Medulla oblongata (tissue), 1 donor: ENCODE measurements around the gene HERPUD2.

Source experiments
- DNase-seq: peaks from one replicate; pipeline ENCODE4 v3.0.0-alpha.2; 2015; ENCODE audit errors: extremely low spot score

The HERPUD2 gene, protein sequence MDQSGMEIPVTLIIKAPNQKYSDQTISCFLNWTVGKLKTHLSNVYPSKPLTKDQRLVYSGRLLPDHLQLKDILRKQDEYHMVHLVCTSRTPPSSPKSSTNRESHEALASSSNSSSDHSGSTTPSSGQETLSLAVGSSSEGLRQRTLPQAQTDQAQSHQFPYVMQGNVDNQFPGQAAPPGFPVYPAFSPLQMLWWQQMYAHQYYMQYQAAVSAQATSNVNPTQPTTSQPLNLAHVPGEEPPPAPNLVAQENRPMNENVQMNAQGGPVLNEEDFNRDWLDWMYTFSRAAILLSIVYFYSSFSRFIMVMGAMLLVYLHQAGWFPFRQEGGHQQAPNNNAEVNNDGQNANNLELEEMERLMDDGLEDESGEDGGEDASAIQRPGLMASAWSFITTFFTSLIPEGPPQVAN

DNA sequence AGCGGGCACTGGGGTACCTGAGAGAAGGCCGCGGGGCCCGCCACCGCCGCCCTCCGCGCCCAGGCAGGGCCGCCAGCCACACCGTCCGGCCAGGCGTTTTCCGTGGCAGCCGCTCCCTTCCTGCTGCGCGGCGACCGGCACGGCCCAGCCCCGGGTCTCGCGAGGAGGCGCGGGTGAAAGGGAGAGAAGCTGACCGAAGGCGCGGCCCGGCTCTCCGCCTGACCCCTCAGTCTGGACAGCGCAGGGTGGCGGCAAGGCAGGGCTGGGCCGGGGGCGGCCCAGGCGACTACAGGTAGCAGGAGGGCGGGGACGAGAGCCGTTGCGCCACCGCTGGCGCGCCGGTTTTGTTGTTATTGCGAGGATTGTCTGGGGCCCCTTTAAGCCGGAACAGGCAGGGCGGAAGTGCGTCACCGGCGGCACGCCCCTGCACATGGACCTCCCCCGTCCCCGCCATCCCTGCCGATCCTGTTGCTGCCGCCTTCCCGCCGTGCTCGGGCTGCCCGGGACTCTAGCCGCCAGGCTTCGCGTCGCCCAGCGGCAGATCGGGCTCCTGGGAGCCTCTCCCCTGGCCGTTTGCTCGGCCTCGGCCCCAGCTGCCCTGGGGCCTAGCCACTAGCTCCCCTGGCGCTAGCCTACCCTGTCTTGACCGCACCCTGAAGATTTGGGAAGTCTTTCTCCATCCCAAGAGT lies at the start of gene HERPUD2:
Gene HERPUD2, minus strand, starts transcription at position 352 of the 689 bp plus-strand sequence. CDS start 805 bp downstream, outside the sequence.
- DNase-seq, result peak; percentile 95

- no peak for DNase-seq
These were observed 44.0 kb upstream of the HERPUD2 start for GRCh38 chr7:35738889-35739288.

DNA sequence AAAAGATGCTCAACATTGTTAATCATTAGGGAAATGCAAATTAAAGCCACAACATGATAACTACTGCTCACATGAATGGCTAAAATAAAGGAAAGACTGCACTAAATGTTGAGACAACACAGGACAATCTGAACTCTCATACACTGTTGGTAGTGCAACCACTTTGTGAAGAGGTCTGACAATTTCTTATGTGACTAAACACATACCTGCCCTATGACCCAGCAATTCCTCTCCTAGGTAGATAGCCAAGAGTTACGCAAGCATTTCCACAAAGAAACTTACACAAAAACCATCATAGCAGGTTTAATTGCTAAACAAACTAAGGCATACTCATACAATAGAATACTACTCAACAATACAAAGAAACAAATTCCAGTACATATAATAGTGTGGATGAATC lies 41.8 kb upstream of the HERPUD2 start:
- no peak for DNase-seq

GRCh38 chr7:35735396-35735795 lies 40.5 kb upstream of the HERPUD2 start:
- DNase-seq, result peak; percentile 75

GRCh38 chr7:35734001-35734483 lies 39.1 kb upstream of the HERPUD2 start:
- DNase-seq, result peak; percentile 67

DNA sequence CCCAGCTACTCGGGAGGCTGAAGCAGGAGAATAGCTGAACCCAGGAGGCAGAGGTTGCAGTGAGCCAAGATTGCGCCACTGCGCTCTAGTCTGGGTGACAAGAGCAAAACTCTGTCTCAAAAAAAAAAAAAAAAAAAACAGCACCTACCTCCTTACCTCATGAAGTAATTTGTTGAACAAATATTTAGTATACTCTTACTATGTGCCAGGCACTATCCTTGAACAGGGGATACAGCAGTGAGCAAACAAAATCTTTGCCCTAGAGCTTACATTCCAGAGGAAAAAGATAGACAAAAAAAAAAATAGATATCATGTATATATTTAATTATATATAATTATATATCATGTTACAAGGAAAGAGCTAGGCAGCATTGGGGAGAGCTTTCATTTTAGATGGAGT lies 36.4 kb upstream of the HERPUD2 start:
- no peak for DNase-seq

DNA sequence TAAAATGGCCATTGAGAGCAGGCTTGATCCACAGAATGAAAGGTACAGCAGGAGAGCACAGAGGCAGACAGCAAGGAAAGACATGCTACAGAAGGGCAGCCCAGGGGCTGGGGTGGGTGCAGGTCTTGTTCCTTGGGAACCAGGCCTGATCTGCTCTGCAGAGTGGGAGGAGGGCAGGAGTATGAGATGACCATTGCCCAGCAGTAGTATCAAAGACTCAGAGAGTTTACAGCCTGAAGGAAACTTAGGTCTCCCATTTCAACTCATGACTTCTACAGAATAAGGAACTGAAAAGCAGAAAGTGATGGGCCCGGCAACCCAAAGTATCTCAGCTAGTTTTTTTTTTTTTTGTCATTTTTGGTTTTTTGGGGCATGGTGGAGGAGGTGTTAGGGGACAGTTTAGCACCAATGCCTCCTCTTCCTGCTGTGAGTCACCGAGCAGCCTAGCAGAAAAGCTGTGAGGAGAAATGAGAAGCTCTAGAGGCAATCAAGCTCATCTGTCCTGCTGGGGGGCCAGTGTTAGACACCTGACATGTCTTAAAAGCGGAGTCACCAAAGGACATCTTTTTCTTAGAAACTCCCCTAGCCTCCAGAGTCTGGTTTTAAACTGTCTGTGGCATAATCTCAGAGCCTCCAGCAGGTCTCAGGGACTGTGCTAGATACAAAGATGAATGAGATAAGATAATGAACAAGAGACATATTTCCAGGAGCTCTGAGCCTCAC lies 34.3 kb upstream of the HERPUD2 start:
- DNase-seq, result no peak

DNA sequence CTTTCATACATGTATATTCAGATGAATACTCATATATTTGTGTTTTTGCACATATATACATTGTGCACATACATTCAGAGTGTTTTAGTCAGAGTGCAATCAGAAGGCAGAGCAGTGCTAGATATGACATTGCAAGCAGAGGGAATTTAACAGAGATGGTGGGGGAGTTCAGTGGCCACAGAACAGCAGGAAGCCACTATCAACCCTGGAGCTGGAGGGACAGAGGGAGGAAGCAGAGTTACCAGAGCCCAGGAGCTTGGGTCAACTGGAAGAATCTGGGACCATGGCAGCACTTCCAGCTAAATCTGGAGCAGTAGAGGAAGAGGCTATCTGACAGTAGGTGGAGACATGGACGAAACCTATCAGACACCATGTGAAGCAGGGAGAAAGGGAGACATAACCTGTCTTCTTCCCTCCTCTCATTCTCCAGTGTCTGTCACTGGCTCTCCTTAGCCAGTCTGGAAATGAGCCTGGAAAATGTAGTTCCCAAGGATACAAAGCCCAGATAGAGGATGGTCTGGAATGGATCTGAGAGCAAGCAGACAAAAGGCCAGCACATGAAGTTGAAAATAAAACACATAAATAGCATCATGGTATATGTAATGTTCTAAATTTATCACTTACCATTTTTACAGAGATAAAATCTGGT lies 33.6 kb upstream of the HERPUD2 start:
- peak; percentile 57 for DNase-seq

GRCh38 chr7:35727571-35727970 lies 32.6 kb upstream of the HERPUD2 start:
- no peak for DNase-seq

- DNase-seq, result no peak
These were observed 31.7 kb upstream of the HERPUD2 start for GRCh38 chr7:35726654-35727053.

DNA sequence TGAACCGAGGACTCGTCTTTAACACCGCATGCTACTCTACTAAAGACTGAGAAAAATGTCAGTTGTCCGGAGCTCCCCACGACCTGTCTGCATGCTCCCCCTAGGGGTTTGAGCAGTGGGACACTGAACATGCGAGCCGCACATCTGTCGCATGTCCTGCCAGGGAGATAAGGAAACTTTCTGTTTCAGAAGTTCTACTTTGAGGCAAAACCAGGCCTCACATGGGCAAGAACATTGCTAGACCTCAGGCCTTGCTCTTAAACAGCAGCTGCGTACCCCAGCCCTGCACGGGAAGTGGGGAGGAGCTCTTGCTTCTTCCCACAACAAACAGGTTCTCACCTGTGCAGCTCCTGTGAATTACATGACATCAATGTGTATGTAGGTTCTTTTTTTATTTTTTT lies 30.3 kb upstream of the HERPUD2 start:
- no peak for DNase-seq

DNA sequence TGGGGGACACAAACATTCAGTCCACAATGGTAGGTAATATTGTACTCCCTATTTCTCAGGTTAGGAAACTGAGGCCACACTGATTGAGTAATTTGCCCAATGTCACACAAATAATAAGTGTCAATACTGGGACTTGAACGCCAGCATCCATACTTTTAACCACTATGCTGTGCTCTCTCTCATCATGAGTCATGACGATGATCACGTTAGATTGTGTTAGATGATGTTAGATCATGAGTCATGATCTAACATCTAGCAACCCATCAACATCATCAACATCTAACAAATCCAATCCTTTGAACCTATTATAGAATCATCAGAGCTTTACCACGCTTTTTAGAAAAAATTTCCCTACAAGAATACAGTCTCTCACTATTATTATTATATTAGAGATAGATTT lies 28.1 kb upstream of the HERPUD2 start:
- no peak for DNase-seq

DNA sequence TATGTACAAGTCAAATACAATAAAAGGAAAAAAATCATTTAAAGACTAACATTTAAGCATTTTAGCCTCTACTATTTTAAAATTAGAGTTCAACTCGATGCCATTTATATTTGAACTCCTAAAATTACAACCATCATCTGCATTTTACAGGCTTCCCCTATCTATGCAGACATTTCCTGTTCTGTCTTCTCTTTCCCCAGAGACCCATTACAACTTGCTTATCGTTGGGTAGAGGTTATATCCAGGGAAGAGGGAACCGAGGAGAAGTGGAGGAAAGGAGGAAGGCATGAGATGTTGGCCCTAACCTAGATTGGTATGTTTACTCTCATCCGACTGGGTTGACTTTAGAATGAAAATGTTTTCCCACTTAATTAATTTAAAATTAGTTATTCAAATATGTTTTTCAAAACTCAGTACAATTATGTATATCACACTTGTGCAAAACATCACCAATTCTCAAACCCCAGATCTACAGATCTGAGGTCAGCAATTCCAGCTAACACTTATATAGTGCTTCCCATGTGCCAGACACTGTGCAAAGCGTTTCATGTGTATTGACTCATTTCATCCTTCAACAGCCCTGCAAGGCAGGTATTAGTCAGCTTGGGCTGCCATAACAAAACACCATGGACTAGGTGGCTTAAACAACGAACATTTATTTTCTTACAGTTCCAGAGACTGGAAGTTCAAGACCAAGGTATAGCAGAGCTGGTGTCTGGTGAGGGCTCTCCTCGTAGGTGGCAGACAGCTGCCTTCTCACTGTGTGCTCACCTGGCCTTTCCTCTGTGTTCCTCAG lies 27.3 kb upstream of the HERPUD2 start:
- DNase-seq, result no peak

- no peak for DNase-seq
These were observed 26.4 kb upstream of the HERPUD2 start for GRCh38 chr7:35721288-35721687.

- DNase-seq, result no peak
These were observed 25.9 kb upstream of the HERPUD2 start for GRCh38 chr7:35720849-35721248.

DNA sequence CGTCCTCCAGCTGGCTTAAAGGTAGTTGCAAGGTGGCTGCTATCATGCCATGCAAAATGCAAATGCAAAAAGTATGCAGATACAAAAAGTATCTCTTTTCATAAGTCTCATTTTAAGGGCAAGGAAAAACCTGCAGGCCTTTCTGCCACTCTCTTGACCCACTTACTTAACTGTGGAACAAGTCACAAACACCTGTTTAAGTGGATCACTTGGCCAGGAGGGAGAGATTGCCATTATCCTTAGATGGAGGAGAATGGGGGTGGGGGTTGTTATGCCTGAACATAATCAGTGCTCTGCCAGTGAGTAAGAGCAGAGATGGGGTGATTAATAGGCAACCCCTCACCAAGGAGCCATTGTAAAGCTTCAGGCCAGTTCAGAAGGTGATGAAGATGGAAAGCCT lies 25.1 kb upstream of the HERPUD2 start:
- no peak for DNase-seq

DNA sequence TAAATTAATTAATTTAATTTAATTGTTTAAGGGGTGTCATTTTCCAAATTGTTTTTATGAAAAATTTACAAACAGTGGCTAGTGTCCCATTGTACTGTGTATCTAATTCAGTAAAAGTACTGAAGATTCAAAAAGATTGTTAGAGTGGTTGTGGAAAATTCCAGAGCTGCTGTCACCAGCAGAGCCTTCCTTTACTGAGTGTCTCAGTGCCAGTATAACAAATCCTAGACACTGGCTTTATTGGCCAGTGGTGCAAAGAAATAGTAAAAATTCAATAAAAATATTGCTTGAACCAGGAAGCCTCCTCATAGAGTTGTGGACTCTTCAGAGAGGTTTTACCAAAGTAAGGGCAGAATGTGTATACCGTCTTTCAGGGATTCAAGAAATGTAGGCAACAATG lies 23.1 kb upstream of the HERPUD2 start:
- peak; percentile 36 for DNase-seq

DNA sequence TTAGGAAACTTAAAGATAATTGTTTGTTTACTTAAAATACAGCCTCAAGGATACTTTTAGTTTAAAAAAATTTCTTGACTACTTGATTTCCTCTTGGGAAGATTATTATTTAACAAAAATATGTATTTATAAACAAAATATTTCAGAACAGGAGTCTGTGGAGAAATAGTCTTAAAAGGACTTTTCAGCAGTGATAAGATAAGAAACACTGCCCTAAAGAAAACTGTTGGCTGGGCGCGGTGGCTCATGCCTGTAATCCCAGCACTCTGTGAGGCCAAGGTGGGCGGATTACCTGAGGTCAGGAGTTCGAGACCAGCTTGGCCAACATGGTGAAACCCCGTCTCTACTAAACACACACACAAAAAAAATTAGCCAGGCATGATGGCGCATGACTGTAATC lies 22.6 kb upstream of the HERPUD2 start:
- DNase-seq, result no peak

DNA sequence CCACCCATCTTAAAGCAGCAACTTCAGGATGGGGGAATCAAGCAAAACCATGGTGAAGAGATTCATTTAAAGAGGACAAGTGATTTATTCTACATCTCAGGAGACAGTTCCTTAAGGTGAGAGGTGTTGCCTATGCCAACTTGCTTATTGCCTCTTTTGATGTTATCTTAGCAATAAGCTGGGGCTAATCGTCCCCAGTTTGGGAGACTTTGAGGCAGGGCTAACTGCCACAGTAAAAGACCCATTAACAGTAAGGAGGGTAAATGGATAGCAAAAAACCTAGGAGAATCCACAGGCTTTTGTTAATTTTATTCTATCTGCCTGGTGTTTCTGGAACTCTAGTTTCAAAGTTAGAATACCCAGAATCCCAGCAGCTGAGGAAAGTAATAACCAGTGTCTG lies 22.1 kb upstream of the HERPUD2 start:
- peak; percentile 46 for DNase-seq

- peak; percentile 86 for DNase-seq
These were observed 21.3 kb upstream of the HERPUD2 start for GRCh38 chr7:35716038-35716803.
